ENCODE measurements around the gene PACRGL.

DNA sequence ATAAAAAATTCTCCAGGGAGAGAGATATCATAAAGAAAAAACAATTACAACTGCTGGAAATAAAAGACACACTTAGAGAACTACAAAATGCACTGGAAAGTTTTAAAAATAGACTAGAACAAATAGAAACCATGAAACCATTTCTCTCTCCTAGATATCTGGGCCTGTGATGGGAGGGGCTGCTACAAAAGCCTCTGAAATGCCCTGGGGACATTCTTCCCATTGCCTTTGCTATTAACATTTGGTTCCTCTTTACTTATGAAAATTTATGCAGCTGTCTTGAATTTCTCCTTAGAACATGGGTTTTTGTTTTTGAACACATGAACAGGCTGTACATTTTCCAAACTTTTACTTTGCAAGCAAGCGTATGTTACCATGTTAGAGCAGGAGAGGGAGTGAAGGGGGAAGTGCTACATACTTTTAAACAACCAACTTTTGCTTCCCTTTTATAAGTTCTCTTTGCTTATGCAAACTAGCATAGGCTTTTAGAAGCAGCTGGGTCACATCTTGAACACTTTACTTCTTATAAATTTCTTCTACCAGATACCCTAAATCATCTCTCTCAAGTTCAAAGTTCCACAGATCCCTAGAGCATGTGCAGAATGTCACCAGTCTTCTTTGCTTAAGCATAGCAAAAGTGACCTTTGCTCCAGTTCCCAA, 47.9 kb upstream of the PACRGL start:
- TF ChIP-seq POLR2A (IDR thresholded peaks at IDR 0.05) (no peak), EP300 (IDR thresholded peaks at IDR 0.05) (no peak), POLR2AphosphoS5 (IDR thresholded peaks at IDR 0.05) (no peak)
- TF ChIP-seq, protein P1, sequence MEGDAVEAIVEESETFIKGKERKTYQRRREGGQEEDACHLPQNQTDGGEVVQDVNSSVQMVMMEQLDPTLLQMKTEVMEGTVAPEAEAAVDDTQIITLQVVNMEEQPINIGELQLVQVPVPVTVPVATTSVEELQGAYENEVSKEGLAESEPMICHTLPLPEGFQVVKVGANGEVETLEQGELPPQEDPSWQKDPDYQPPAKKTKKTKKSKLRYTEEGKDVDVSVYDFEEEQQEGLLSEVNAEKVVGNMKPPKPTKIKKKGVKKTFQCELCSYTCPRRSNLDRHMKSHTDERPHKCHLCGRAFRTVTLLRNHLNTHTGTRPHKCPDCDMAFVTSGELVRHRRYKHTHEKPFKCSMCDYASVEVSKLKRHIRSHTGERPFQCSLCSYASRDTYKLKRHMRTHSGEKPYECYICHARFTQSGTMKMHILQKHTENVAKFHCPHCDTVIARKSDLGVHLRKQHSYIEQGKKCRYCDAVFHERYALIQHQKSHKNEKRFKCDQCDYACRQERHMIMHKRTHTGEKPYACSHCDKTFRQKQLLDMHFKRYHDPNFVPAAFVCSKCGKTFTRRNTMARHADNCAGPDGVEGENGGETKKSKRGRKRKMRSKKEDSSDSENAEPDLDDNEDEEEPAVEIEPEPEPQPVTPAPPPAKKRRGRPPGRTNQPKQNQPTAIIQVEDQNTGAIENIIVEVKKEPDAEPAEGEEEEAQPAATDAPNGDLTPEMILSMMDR (IDR thresholded peaks at IDR 0.05) = no peak
